GM18873 (cell line): ENCODE measurements around the gene LTBR.

Source experiments
- ATAC-seq: cut with Tn5 transposase; IDR thresholded peaks from one replicate; pipeline ENCODE4 v1.9.1; 2021; ENCODE audit warnings: mild to moderate bottlenecking, moderate library complexity, moderate number of reproducible peaks; ENCODE audit not compliant: unreplicated experiment, low FRiP score

The LTBR gene

DNA sequence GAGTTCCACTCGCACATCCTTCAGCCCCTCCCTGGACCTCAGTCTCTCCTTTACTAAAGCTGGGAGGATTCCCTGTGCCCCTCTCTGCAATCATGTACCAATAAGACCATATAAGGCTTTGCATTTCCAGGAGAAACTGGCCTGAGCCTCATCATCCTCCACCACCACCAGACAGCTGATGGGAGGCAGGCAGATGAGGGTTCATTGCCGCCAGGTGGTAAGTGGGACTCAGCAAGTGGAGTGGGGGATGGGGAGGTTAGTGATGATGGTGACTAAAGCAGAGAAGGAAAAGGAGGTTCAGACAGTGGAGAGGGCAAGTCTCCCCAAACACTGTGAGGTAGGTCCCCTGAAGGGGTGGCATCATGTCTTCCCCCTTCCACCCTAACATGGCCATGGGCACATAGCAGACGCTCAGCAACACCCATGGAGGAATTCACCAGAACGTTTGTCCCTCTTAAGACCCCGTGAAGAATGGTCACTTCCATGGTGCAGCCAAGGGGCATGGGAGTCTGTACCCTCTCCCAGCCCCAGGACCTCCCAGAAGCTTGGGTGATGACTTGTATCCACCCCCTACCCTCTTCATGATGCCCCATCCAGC lies 37.6 kb upstream of the LTBR start:
- no peak for ATAC-seq

DNA sequence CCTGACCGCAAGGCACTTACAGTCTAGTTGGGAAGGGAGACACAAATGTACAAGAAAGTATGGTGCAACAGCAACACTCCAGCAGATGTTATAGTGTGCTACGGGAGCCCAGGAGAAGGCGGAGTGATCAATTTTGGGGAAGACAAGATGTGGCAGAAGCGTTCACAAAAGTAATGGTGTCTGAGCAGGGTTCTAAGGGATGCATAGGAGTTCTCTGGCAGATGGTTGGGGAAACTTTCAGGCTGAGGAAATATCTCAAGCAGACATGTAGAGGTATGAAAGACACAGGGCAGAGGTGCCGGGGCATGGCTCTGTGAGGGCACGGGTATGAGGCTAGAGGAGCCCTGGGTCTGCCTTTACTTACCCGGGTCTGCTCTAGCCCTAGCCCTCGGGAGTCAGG lies 37.0 kb upstream of the LTBR start:
- no peak for ATAC-seq

DNA sequence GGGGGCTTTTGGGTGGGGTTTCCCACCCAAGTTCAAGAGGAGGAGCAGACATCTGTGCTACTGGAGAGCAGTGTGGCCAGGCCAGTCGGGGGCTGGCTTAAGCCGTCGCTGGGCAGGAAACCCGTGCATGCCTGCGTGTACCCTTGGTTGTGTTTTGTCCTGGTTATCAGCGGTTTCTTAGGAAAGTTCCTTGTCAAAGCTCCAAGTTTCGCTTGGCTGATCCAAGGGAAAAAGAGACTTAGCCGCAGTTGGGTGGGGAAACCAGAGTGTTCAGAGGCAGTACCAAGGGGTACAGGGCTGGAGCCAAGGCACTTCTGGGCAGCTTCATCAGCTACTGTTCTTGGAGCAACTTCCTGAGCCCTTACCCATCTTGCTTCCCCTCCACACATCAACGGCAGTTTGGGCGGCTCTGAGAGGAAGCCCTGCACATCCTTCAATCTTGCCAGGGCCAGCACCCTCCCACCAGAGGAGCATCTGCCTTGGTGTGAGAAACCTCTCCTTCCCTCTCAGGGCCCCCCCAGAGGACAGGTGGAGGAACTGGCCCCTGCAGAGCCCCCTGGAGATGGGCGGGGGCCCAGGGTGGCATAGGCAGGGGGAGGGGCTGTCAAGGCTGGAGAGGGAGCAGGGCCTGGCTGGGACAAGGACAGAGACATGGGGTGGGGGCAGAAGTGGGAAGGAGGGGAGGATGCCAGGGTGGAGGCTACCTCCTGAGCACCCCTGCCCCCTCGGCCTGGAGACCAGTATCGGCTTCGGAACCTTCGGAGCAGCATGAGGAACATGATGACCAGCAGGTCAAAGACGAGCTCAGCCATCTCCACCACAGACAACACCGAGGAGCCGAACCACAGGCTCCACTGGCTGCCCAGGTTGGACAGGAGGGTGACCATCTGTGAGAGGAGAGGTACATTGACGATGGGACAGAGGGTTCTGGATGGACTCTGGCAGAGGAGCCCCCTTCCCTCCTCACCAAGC lies 36.3 kb upstream of the LTBR start:
- no peak for ATAC-seq

DNA sequence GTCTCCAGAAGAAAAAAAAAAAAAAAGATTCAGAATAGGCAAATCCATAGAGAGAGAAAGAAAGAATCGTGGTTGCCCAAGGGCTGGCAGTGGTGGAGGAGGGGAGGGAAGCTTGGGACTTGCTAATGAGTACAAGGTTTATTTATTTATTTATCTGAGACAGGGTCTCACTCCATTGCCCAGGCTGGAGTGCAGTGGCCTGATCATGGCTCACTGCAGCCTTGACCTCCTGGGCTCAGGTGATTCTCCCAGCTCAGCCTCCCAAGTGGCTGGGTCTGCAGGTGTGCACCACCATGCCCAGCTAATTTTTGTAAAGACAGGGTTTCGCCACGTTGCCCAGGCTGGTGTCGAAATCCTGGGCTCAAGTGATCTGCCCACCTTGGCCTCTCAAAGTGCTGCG lies 32.3 kb upstream of the LTBR start:
- no peak for ATAC-seq

DNA sequence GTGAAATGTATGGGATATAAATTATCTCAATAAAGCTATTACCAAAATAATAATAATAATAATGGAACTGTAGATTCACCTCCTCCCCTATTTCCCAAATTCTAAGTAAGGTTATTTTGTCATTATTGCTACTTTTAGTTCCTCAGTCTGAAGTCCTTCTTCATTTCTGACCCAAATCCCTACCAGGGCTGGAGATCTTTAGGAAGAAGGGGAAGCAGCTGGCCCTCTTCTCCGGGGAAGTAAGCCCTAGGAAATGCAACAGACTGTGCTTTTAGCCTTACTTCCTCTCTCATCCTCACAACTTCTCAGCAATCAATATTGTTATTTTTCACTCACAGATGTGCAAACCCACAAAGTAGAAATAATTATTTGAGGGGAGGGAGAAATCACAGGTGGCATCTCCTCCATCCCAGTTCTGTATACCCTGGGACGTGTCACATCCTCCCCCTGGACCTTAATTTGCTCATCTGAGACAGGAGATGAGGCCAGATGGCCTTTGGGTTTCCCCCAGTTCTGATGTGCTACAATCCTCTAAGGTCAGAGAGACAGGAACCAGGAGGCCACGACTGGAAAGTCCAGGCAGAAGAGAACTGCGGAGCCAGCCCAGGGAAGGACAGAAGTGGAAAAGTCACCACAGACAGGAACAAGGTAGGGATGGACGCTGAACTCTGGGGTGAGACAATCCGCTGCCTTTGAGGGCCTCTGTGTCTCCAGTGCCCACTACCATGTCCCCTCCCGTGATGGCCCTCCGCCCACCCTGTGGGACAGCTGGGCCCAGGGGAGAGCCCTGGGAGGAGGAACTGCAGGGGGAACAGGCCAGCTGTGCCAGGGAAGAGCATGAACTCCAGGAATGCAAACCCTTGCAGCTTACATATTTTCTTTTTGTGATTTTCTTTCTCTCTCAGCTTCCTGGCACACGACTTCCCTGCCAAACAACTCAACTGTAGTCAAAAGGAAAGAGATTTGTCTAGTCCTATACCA lies 31.5 kb upstream of the LTBR start:
- no peak for ATAC-seq

DNA sequence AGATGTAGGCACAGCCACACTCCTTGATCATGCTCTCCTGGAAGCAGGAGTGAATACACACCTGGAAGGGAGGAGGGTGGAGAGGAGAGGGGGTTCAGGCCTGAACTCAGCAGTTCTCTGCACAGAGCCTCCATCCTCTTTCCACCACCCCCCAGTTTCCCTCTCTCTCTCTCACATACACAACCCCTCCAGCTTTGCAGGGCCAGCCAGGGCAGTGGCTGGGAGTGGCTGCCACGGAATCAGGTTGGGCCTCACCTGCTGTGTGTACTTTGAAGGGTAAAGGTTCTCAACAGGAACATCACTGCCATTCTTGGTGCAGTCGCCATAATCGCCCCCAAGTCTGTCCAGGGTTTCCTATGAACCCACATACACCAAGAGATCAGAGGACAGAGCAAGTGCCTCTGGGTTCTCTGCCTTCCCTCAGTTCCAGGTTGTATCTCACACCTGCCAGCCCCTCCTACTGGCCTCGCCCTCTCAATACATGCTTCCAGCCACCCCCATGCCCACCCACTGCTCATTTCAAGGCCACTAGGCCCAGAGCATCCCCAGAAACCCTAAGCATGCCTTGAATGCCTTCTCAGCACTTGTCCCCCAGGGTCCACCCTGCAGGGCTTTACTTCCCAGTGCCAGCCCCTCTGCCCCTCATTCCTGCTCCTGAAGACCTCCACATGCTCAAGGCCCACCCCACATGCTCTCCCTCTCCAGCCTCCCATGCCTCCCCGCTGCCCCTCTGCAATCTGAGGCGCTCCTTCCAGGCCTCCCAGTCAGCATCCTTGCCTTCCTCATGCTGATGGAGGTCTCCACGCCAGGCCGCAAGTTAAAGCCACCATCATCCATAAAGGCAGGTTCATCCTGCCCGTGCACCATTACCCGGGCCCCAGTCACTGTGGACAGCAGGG lies 29.2 kb upstream of the LTBR start:
- ATAC-seq, result no peak

DNA sequence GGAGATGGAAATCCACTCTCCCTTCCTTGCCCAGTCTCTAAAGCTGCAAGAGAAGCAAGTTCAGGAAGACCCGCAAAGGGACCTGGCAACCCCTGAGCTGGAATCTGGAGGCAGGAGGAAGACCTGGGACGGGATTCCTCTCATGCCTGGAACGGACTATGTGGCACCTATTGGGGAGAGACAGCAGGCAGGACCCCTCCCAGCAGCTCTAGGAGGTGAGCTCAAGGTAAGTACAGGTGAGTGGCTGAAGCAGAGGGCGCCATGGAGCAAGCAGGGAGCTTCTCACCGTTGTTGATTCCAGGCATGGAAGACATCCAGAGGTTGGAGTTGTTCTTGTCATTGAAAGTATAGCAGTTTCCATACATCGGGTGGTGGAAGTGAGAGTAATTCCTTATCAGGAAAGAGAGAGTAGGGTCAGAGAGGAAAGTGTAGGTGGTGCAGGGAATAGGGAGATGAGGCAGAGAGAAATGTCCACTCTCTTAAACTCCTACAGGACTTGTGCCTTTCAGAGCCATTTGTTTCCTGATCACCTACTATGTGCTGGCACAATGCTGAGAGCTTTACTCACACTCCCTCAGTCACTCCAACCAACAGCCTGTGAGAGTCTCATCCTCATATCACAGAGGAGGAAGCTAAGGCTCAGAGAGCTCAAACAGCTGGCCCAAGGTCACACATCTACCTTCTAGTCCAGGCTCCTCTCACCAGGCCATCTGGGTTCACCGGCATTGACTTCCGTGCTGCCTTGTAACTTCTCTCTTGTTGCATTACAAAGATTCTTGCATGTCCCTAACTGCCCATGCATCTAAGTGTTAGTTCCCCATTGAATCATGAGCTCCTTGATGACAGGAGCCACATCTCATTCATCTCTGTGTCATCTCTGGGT lies 28.2 kb upstream of the LTBR start:
- ATAC-seq, result no peak

DNA sequence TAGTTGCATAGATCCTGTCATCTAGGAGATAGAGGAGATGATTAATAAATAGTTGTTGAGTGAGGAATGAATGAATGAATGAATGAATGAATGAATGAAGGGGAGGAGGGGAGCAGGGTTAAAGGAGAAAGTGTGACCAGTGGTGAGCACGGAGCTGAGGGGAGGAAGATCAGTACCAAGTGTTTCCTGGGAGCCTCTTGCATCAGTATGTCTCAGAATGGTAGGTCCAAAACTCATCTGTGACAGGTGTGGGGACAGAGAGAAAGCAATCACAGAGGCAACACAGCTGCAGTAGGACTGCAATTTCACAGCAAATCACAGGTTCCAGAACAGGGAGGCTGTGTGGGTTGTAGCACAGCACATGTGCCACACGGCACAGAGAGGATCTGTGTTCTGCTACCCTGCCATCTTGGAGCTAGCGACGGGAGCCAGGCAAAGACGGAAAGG lies 27.6 kb upstream of the LTBR start:
- no peak for ATAC-seq

DNA sequence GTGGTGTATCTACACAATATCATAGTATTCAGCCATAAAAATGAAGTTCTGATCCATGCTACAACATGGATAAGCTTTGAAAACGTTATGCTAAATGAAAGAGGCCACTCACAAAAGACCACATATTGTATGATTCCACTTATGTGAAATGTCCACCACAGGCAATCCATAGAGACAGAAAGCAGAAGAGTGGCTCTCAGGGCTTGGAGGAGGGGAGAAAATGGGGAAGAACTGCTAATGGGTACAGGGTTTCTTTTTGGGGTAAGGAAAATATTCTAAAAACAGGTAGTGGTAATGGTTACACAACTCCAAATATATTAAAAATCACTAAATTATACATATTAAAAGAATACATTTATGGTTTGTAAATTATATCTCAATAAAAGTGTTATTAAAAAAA lies 25.1 kb upstream of the LTBR start:
- no peak for ATAC-seq

DNA sequence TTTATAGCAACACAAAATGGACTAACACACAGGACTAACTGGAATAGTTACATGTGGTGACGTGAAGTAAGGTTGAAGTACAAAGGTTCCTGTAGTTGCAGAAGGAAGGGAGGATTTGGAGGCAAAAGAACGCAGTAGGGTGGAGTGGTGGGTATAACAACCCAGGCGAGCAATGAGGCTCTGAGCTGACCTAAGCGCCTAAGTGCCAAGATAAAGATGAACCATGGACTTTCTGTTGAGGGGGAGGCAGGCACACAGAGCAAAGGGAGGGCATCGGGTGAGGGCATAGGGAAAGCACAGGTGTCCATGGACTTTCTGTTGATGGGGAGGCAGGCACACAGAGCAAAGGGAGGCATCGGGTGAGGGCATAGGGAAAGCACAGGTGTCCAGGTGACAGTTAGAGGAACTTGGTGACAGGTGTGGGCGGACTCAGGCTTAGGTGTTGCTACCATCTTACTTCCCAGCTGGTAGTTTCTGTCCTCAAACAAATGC lies 23.8 kb upstream of the LTBR start:
- ATAC-seq, result no peak

DNA sequence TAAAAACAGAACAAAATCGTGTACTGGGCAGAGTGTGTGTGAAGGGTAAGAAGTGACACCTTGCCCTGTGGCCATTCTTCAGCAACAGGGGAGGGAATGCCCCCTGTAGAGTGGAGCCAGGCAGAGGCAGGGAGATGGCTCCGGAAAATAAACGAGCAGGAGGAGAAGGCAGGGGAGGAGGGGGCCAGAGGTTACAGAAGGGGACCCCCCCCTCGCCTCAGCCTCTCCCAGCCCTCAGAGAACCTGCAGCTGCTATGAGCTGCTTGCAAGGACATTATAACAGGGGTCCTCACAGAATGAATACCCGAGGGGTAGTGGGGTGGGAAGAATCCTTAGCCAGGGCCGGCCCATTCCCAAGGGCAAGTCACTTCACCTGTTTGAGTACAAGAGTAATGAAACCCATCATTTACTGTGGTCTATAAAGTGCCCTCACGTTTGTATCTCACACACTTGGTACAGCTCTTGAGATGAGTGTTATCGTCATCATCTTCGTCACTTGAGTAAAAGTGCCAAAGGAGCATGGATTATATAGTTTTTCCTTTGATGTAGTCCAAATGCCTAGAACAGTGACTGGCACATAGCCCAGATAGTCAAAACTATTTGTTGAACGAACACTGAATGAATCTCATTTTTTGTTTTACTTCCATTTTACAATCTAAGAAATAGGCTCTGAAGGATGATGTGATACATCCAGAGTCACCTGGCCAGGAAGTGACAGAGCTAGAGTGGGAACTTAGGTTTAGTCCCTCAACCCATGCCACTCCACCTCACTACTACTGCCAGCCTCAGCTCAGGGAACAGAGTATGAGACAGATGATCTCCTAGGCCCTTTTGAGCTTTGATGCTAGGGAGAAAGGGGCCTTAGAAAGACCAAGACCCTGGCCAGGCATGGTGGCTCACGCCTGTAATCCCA lies 23.1 kb upstream of the LTBR start:
- ATAC-seq, result no peak

DNA sequence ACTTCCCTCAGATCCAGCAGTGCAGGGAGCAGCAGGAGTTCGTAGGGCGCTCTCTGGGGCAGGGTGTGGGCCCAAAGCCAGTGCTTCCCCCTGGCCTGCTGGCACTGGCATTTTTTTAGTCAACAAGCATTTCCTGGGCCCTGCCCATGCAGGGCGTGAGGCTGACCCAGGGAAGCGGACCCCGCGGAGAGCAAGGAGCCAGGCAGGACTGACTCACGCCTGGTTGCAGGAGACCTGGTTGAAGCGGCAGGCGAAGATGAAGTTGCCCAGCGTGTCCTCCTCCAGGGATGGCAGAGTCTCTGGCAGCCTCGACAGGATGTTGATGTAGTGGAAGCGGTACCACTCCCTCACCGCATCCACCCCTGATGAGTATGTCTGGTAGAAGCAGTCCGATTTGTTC lies 22.1 kb upstream of the LTBR start:
- ATAC-seq, result no peak

DNA sequence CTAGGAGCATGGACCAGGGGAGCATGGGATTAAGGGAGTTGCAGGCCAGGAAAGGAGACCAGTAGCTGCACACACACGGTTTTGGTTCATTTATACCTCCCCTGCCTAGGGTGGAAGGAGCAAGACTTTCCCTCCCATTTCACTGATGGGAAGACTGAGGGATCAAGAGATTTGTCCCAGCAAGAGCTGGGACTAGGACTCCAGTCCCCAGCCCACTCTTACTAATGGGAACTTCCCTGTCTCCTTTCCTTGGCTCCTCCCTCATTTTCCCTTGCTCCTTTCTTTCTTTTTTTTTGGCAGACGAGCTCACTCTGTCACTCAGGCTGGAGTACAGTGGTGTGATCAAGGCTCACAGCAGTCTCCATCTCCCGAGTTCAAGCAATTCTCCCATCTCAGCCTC lies 21.6 kb upstream of the LTBR start:
- no peak for ATAC-seq

DNA sequence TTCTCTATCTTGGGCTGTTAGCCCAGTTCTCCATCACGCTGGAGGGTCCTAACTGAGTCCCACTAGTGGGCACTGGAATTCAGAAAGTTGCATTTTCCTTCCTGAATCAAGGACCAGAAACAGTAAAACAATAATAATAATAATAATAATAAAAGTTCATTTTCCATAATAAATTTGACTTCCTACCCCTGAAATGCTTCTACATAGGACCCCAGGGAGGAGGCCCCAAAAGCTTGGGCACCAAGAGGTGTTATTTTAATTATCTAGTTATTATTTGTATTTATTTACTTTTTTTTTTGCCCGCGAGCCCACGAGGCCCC lies 21.0 kb upstream of the LTBR start:
- ATAC-seq, result no peak

DNA sequence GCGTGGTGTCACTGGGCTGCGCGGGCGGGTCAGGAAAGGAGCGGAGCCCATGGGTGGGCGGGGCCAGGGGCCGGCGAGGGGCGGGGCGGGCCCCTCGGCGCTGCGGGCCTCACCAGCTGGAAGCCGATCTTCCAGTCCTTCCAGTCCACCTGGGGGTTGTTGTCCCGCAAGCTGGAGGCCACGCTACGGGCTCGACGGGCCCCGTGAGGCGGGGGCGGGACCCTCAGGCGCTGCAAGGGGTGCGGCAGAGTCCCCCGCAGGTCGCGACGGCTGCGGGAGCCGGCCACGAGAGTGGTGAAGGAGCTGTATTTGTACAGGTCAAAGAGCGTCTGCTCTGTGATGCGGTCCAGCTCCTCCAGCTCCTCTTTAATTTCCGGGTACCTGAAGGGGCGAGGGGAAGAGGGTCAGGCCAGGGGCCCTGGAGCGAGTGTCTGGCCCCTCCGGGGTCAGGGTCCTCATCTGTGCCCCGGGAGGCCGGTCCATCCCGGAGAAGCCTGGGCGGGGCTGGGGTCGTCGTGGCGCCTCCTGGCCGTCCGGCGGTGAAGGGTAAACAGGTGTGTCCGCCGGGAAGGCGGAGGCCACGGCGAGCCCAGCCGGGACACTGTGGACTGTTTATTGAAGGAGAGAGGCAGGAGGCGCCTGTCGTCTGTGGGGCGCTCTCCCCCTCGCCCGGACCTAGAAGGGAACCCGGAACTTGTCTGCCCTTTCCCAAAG lies 20.5 kb upstream of the LTBR start:
- ATAC-seq, result no peak

DNA sequence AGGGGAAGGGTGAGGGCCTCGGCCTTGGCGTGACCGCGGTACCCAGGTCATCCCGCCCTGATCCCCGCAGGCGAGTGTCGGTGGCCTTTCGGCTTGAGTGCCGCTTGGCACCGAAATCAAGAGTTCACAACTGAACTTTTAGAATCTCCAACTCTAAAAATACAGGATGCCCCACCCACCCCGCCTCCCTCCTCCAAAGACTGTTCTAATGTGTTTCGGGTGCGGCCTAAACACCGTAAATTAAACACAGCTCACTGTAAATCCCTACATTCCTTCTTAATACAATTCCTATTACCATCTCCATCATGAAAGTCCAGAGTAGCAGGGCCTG lies 20.0 kb upstream of the LTBR start:
- ATAC-seq, result no peak
